ENCODE results near the gene RBM4. TPM values are rescaled to one million over a fixed set of nuclear protein-coding genes. Genes with fewer than 3 reads are reported as not detected.
A peak's percentile ranks its signal among the peaks of the same experiment; 100 is the strongest.

The RBM4 gene
- total and polyA plus RNA-seq, 9 of the 15 experiments (the other 6 are each of a cell fraction or from before 2014, with no cell fraction given): 81.6 to 233 (median 122) TPM

DNA sequence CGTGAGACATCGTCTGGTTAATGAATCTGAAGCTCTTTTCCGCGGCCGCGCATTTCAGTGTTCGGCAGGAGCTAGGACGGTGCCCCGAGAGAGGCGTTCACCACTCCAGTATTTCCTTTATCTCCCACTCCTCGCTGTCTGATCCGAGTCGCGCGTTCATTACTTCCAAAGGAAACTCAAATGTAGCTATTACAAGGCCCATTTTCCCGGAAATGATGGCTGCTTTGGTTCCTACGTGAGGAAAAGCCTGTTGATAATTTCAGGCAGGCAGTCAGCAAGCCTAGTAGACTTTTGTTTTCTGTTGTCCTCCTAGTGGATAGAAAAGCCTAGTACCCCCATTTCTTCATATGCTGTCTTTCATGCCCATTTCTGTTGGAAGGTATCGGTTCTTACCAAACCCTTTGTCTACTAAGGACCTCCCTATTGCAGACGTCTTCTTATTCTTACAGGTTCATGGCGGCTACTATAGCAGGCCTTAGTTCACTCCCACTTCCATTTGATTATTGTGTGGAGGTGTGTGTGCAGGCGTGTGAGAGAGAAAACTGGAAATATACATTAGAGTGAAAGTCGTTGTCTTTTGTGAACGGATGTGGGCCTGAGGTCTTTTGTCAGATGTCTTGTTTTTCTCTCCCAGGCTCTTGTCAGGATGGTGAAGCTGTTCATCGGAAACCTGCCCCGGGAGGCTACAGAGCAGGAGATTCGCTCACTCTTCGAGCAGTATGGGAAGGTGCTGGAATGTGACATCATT is 737 bp downstream of the RBM4 start (continued):
- TF ChIP-seq MITF (IDR thresholded peaks at IDR 0.05): no peak
- TF ChIP-seq ZNF121 (CRISPR knock-in tag; conservative IDR thresholded peaks at IDR 0.05): no peak
- TF ChIP-seq ZNF696 (CRISPR knock-in tag; conservative IDR thresholded peaks at IDR 0.05): no peak
- TF ChIP-seq BRD4 (IDR thresholded peaks at IDR 0.05): 0 out of 2 replicates have a peak, but pooled peaks have one; percentile 18
- TF ChIP-seq PCBP2 (IDR thresholded peaks at IDR 0.05; ENCODE audit: low read depth, low read length, poor library complexity, severe bottlenecking): no peak
- no peak for TF ChIP-seq COPS2 (conservative IDR thresholded peaks at IDR 0.05)
- TF ChIP-seq GTF2E2 (tag; IDR thresholded peaks at IDR 0.05): no peak
- TF ChIP-seq MTA3 (IDR thresholded peaks at IDR 0.05; ENCODE audit: borderline replicate concordance): no peak
- no peak for TF ChIP-seq XRCC3 (IDR thresholded peaks at IDR 0.05)
- peak; percentile 60; the same call in 1 of the 2 replicates for TF ChIP-seq ELF1 (tag; IDR thresholded peaks at IDR 0.05)
- peak; percentile 66 for TF ChIP-seq RBM22 (IDR thresholded peaks at IDR 0.05; ENCODE audit: low read depth, low read length, poor library complexity, severe bottlenecking)
- TF ChIP-seq FOSL1 (tag; conservative IDR thresholded peaks at IDR 0.05): 0 out of 2 replicates have a peak, but pooled peaks have one; percentile 9
- no peak for TF ChIP-seq NEUROD1 (IDR thresholded peaks at IDR 0.05; ENCODE audit: borderline replicate concordance, low read depth, low read length, partially characterized antibody)
- no peak for TF ChIP-seq SPI1 (IDR thresholded peaks at IDR 0.05; ENCODE audit: borderline replicate concordance, low read depth, low read length)
- TF ChIP-seq ZNF263 (CRISPR knock-in tag; IDR thresholded peaks at IDR 0.05; ENCODE audit: borderline replicate concordance): peak; percentile 10; the same call in 1 of the 2 replicates
- no peak for TF ChIP-seq ZSCAN32 (CRISPR knock-in tag; IDR thresholded peaks at IDR 0.05)
- TF ChIP-seq ZBTB49 (CRISPR knock-in tag; IDR thresholded peaks at IDR 0.05; ENCODE audit: borderline replicate concordance): 0 out of 2 replicates have a peak, but pooled peaks have one; percentile 55
- TF ChIP-seq SMARCA4 (IDR thresholded peaks at IDR 0.05): 0 out of 2 replicates have a peak, but pooled peaks have one; percentile 6
- no peak for TF ChIP-seq CEBPB (tag; IDR thresholded peaks at IDR 0.05)
- 0 out of 2 replicates have a peak, but pooled peaks have one; percentile 10 for TF ChIP-seq NKRF (IDR thresholded peaks at IDR 0.05; ENCODE audit: borderline replicate concordance)
- TF ChIP-seq MAZ (CRISPR knock-in tag; conservative IDR thresholded peaks at IDR 0.05 in 1 of 2, IDR thresholded peaks at IDR 0.05 in 1 of 2): 0 out of 4 replicates have a peak, but pooled peaks of 1 of the 2 experiments have one; percentile 11
- no peak for TF ChIP-seq RBFOX2 (IDR thresholded peaks at IDR 0.05; ENCODE audit: low read depth, low read length)
